Osteoblast (primary cell): ENCODE measurements around the gene TNFAIP2. TPM values are rescaled to one million over a fixed set of nuclear protein-coding genes. Genes with fewer than 3 reads are reported as not detected.
"Not testable (repeated sequence)": the region's sequence is repeated elsewhere in the genome, so short reads cannot be mapped to it uniquely, and the experiment has no call there.

Experiments used
- DNase-seq: peaks from one replicate; pipeline ENCODE4 v3.0.0; 2011; ENCODE audit warnings: low spot score, mixed read lengths; ENCODE audit not compliant: insufficient read length; ENCODE audit errors: missing footprints
- H2AFZ ChIP-seq: 2 replicates; pipeline ENCODE4 v1.6.0; 2011; ENCODE audit warnings: mild to moderate bottlenecking, low read length
- H3K27ac ChIP-seq: 2 replicates; pipeline ENCODE4 v1.5.1; 2011; ENCODE audit warnings: mild to moderate bottlenecking, low read depth, low read length, moderate library complexity
- H3K27me3 ChIP-seq: 2 replicates; pipeline ENCODE4 v1.6.0; 2012; ENCODE audit warnings: mild to moderate bottlenecking, control low read depth, inconsistent platforms, low read length, moderate library complexity; ENCODE audit not compliant: insufficient read depth
- H3K36me3 ChIP-seq: 2 replicates; pipeline ENCODE4 v1.5.1; 2011; ENCODE audit warnings: mild to moderate bottlenecking, low read length, control low read depth, moderate library complexity; ENCODE audit not compliant: insufficient read depth
- H3K4me1 ChIP-seq: 2 replicates; pipeline ENCODE4 v1.5.1; 2011; ENCODE audit warnings: mild to moderate bottlenecking, low read length, control low read depth, moderate library complexity; ENCODE audit not compliant: insufficient read depth
- H3K4me2 ChIP-seq: 2 replicates; pipeline ENCODE4 v1.6.0; 2011; ENCODE audit warnings: mild to moderate bottlenecking, low read length; ENCODE audit not compliant: insufficient read depth
- H3K4me3 ChIP-seq: fragments of 200-600 bp; sonication (generic); 3 replicates; pipeline ENCODE4 v1.5.1; 2012; ENCODE audit warnings: mild to moderate bottlenecking, low read length, inconsistent platforms; ENCODE audit not compliant: insufficient read depth
- H3K79me2 ChIP-seq: 2 replicates; pipeline ENCODE4 v1.6.0; 2012; ENCODE audit warnings: mild to moderate bottlenecking, low read length, control low read depth, inconsistent platforms; ENCODE audit not compliant: insufficient read depth
- H3K9me3 ChIP-seq: 2 replicates; pipeline ENCODE4 v1.5.1; 2011; ENCODE audit warnings: low read depth, low read length, control low read depth
- H4K20me1 ChIP-seq: 2 replicates; pipeline ENCODE4 v1.6.0; 2012; ENCODE audit warnings: mild to moderate bottlenecking, low read length, control low read depth; ENCODE audit not compliant: insufficient read depth
- total RNA-seq: library from RNA; depleted of rRNA; stranded (reverse); fragments of >200 nt; gene quantifications from 2 replicates; pipeline ENCODE4 v1.2.3, GENCODE V29; 2012
- TF ChIP-seq, protein P1 (sequence below): IDR thresholded peaks from 2 replicates; pipeline ENCODE4 v1.5.1; 2011; ENCODE audit warnings: mild to moderate bottlenecking, low read depth, low read length, moderate library complexity; ENCODE audit errors: extremely low read depth

The TNFAIP2 gene
- total RNA-seq, 1 donor, result 60.1 TPM

DNA sequence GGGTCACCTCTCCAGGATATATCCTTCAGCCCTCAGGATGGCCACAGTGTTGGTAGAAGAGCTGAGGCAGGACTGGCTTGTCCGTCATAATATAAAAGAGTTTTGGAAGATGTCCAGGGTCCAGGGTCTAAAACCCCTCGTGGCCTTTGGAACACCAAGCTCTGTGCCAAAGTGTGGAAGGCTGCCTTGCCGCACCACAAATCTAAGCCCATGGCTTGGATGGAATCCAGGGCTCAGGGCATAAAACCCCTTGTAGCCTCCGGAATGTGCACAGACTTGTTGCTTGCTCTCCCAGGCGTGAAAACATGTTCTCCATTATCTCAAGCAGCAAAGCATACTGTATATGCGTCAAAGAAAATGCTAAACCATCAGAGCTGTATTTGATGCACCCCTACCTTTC lies 46.7 kb downstream of the TNFAIP2 start:
- peaks cover 28% of the 10 kb centered on the region for H3K27me3 ChIP-seq
- H3K36me3 ChIP-seq, result no peaks in the 10 kb centered on the region
- no peak overlapping the region for H3K27ac ChIP-seq
- no peak overlapping the region for H3K4me3 ChIP-seq
- H3K79me2 ChIP-seq, result no peaks in the 10 kb centered on the region
- H3K4me1 ChIP-seq, result no peaks in the 10 kb centered on the region
- no peaks in the 10 kb centered on the region for H4K20me1 ChIP-seq
- DNase-seq, result no peak
- TF ChIP-seq, protein P1, sequence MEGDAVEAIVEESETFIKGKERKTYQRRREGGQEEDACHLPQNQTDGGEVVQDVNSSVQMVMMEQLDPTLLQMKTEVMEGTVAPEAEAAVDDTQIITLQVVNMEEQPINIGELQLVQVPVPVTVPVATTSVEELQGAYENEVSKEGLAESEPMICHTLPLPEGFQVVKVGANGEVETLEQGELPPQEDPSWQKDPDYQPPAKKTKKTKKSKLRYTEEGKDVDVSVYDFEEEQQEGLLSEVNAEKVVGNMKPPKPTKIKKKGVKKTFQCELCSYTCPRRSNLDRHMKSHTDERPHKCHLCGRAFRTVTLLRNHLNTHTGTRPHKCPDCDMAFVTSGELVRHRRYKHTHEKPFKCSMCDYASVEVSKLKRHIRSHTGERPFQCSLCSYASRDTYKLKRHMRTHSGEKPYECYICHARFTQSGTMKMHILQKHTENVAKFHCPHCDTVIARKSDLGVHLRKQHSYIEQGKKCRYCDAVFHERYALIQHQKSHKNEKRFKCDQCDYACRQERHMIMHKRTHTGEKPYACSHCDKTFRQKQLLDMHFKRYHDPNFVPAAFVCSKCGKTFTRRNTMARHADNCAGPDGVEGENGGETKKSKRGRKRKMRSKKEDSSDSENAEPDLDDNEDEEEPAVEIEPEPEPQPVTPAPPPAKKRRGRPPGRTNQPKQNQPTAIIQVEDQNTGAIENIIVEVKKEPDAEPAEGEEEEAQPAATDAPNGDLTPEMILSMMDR, result no peak
- peaks cover 3% of the 10 kb centered on the region for H3K9me3 ChIP-seq
- no peak overlapping the region for H3K4me2 ChIP-seq
- no peak overlapping the region for H2AFZ ChIP-seq

DNA sequence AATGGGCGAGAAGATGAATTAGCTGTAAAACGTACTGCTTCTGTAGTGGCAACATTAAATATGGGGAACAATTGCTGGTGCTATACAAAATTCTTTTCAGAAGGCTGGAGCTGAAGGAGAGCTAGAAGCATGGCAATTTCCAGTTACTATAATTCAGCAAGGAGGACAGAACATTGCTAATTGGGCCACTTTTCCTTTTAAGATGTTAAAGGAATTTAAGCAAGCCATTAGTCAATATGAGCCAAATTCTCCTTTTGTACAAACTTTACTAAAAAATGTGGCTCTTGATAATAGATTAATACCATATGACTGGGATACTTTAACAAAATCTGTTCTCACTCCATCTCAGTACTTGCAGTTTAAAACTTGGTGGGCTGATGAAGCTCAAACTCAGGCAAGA lies 47.9 kb downstream of the TNFAIP2 start:
- H3K4me3 ChIP-seq, H3K9me3 ChIP-seq, DNase-seq, H3K4me2 ChIP-seq, H3K4me1 ChIP-seq, H2AFZ ChIP-seq, H3K79me2 ChIP-seq, H3K27ac ChIP-seq, H4K20me1 ChIP-seq, H3K36me3 ChIP-seq: not testable (repeated sequence)
- peaks cover 23% of the 10 kb centered on the region for H3K27me3 ChIP-seq

DNA sequence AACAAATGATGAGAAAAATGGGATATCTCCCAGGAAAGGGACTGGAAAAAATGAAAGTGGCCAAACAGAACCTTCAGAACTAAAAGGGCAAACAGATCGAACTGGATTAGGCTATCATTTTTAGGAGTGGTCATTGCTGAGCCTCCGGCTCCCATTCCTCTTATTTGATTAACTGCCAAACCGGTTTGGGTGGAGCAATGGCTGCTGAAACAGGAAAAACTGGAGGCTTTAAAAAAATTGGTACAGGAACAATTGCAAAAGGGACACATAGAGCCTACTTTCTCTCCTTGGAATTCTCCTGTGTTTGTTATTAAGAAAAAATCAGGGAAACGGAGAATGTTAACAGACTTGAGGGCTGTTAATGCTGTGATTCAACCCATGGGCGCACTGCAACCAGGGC lies 49.7 kb downstream of the TNFAIP2 start:
- DNase-seq, result no peak
- H3K27me3 ChIP-seq, result peaks cover 16% of the 10 kb centered on the region
- no peak overlapping the region for H3K4me2 ChIP-seq
- TF ChIP-seq, protein P1, result no peak
- H3K27ac ChIP-seq, result no peak overlapping the region
- no peaks in the 10 kb centered on the region for H3K4me1 ChIP-seq
- H3K79me2 ChIP-seq, result no peaks in the 10 kb centered on the region
- no peak overlapping the region for H3K4me3 ChIP-seq
- H3K36me3 ChIP-seq, result no peaks in the 10 kb centered on the region
- no peaks in the 10 kb centered on the region for H4K20me1 ChIP-seq
- H2AFZ ChIP-seq, result no peak overlapping the region
- peaks cover 3% of the 10 kb centered on the region for H3K9me3 ChIP-seq

DNA sequence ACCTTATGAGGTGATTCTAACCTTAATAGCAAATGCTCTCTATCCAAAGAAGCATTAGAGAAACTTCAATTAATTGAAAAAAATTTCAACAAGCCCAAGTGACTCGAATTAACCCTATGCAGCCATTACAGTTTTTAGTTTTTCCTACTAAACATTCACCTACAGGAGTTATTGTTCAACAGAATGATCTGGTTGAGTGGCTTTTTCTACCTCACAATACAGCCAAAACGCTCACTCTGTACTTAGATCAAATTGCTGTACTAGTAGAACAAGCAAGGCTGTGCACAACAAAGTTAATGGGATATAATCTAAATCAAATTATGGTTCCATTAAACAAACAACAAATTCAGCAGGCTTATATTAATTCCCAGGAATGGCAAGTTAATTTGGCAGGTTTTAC lies 50.6 kb downstream of the TNFAIP2 start:
- H3K4me1 ChIP-seq, result not testable (repeated sequence)

DNA sequence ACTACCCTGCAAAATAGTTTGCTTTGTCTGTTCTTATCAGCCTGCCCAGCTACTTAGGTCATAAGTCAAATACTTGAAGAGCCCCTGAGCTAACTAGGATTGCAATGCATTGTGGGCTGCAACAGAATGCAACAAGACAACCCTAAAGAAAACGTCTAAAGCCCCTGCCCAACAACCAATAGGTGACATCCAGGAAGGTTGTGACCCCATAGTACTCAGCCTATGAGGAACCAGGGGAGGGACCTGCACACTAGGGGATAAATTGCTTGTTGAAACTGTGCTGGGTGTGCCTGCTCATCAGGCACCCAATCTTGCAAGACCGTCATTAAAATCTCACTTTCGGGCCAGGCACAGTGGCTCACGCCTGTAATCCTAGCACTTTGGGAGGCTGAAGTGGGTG lies 52.9 kb downstream of the TNFAIP2 start:
- H3K27me3 ChIP-seq, H3K79me2 ChIP-seq, DNase-seq, H3K4me1 ChIP-seq, H3K9me3 ChIP-seq, H4K20me1 ChIP-seq, H3K4me3 ChIP-seq, H3K4me2 ChIP-seq, H3K36me3 ChIP-seq, H3K27ac ChIP-seq, H2AFZ ChIP-seq: not testable (repeated sequence)

More for the DNA sequence above, 50.6 kb downstream of the TNFAIP2 start:
- not testable (repeated sequence) for H3K27ac ChIP-seq, DNase-seq, H4K20me1 ChIP-seq, H2AFZ ChIP-seq, H3K36me3 ChIP-seq, H3K9me3 ChIP-seq, H3K4me3 ChIP-seq, H3K4me2 ChIP-seq, H3K79me2 ChIP-seq
- H3K27me3 ChIP-seq, result peaks cover 14% of the 10 kb centered on the region
